ENCODE measurements around the gene USP31. TPM values are rescaled to one million over a fixed set of nuclear protein-coding genes. Genes with fewer than 3 reads are reported as not detected.

The USP31 gene
- total and polyA plus RNA-seq, 2 of the 13 experiments (the other 11 are each of a cell fraction or from before 2014, with no cell fraction given), result 22.5 to 23.3 TPM

- no peak for TF ChIP-seq ZBTB10 (CRISPR knock-in tag; IDR thresholded peaks at IDR 0.05; ENCODE audit: borderline replicate concordance)
- TF ChIP-seq PHB2 (IDR thresholded peaks at IDR 0.05; ENCODE audit: partially characterized antibody), result no peak
- TF ChIP-seq EEA1 (CRISPR knock-in tag; IDR thresholded peaks at IDR 0.05; ENCODE audit: borderline replicate concordance), result peak; percentile 76
- 0 out of 2 replicates have a peak, but pooled peaks have one; percentile 20 for TF ChIP-seq ZNF512 (CRISPR knock-in tag; IDR thresholded peaks at IDR 0.05)
- TF ChIP-seq NFIB (CRISPR knock-in tag; IDR thresholded peaks at IDR 0.05; ENCODE audit: borderline replicate concordance), result no peak
- no peak for TF ChIP-seq ZNF780A (CRISPR knock-in tag; IDR thresholded peaks at IDR 0.05)
- TF ChIP-seq GFI1 (CRISPR knock-in tag; IDR thresholded peaks at IDR 0.05; ENCODE audit: borderline replicate concordance), result no peak
- peak; percentile 96; the same call in 1 of the 2 replicates for TF ChIP-seq ZNF691 (CRISPR knock-in tag; IDR thresholded peaks at IDR 0.05; ENCODE audit: borderline replicate concordance, low read depth)
- no peak for TF ChIP-seq ZNF597 (CRISPR knock-in tag; IDR thresholded peaks at IDR 0.05)
- peak; percentile 82; the same call in 1 of the 2 replicates for TF ChIP-seq ZSCAN9 (CRISPR knock-in tag; IDR thresholded peaks at IDR 0.05; ENCODE audit: borderline replicate concordance)
- TF ChIP-seq ZNF234 (CRISPR knock-in tag; conservative IDR thresholded peaks at IDR 0.05), result no peak
- TF ChIP-seq ZNF317 (CRISPR knock-in tag; IDR thresholded peaks at IDR 0.05), result 0 out of 2 replicates have a peak, but pooled peaks have one; percentile 35
- peak; percentile 17 for TF ChIP-seq ZNF781 (CRISPR knock-in tag; IDR thresholded peaks at IDR 0.05; ENCODE audit: borderline replicate concordance, not compliant biosample characterization)
- TF ChIP-seq ZNF431 (CRISPR knock-in tag; IDR thresholded peaks at IDR 0.05; ENCODE audit: borderline replicate concordance, low read depth), result peak; percentile 91; the same call in 1 of the 2 replicates
- TF ChIP-seq POLR2G (IDR thresholded peaks at IDR 0.05; ENCODE audit: low read depth, low read length), result peak; percentile 4; the same call in 1 of the 2 replicates
- TF ChIP-seq ZFP82 (CRISPR knock-in tag; IDR thresholded peaks at IDR 0.05; ENCODE audit: borderline replicate concordance), result 0 out of 2 replicates have a peak, but pooled peaks have one; percentile 25
- no peak; the same call in 1 of the 2 replicates for TF ChIP-seq ZBTB39 (CRISPR knock-in tag; IDR thresholded peaks at IDR 0.05)
- no peak for TF ChIP-seq RFX1 (IDR thresholded peaks at IDR 0.05)
- no peak for TF ChIP-seq ZNF33A (CRISPR knock-in tag; IDR thresholded peaks at IDR 0.05; ENCODE audit: borderline replicate concordance)
- peak; percentile 77; the same call in 1 of the 2 replicates for TF ChIP-seq AHR (CRISPR knock-in tag; IDR thresholded peaks at IDR 0.05)
These were observed at the start of gene USP31 (continued) for GRCh38 chr16:23149267-23149992.

Measured in HepG2 (cell line).